Fibroblast of the conjunctiva (primary cell): ENCODE results near the gene IL21R.
"Not testable (repeated sequence)": the region's sequence is repeated elsewhere in the genome, so short reads cannot be mapped to it uniquely, and the experiment has no call there.

Experiments
- DNase-seq: peaks from one replicate; pipeline ENCODE4 v3.0.0-alpha.2; 2010; ENCODE audit warnings: low read depth

IL21R gene

GRCh38 chr16:27374804-27375425 lies 27.1 kb upstream of the IL21R start:
- peak; percentile 53 for DNase-seq

DNA sequence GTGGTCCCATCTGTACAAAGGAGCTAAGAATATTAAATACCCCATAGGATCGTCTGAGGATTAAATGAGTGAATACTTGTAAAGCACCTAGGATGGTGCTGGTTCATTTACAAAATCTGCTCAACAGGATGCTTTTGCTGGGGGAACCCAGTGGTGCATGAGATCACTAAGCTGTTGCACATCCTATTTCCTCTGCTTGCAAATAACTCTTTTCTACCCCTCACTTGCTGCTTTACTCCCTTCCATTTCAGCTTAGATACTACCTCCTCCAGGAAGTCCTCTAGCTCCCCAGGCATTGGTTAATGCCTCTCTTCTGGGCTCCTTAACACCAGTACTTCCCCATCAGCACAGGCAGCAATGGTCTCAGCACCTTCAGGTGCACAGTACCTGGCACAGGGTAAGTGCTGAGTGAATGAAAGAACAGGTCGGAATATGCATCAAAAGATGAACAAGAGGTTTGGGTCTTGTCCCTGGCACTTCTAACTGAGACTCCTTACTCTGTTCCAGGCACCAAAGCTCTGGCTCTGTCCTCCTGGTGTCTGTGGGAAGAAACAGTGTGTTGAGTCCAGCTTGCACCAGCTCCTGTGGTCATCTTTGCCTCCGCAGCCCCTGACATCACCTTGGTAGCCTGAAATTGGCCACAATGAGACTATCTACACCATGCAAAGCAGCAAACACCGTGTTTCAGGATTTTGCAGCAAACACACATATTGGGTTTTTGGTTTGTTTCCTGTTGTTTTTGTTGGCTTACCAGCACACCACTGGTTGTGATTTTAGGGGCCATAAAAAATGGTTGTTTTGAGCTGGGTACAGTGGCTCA lies 24.1 kb upstream of the IL21R start:
- DNase-seq, result no peak

DNA sequence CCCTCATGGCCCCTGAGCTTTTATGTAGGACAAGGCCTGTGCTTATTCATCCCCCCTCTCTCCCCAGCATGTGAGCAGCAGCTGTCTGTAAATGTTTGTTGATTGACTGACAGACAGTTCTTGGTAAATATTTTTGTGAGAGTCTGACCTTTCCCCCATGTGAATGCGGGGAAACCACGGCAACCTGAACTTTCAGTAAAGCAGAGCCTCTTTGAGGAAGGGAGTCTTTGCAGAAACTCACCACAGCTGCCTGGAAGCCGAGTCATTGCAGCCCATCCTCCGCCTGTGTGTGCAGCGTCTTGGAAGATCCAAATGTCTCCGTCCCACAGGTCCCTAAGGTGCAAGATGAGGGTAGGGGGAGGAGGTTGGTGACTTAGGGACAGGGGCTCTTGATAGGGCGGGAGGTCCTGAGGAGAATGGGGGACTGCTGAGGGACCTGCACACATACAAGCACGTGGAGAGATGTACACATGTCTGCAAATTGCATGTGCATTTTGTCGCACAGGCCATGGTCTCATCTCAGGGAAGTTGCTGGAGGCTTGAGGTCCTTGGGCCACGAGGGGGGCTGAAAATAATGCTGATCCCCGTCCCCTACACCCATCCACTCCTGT lies 23.0 kb upstream of the IL21R start:
- DNase-seq, result no peak

DNA sequence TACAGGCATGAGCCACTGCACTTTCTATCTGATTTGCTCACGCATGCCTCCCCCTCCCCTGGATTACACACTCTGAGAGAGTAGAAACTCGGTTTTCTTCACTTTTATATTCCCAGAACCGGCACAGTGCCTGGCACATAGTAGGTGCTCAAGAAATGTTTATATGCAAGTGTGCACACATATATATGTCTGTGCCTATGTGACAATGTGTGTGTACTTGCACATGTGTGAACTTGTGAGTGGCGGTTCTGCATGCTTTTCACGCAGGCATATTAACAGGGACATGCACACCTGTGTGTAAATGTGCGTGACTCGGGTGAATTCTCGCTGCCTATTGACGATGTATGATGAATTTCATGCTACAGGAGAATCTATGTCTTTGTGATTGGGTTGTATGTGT lies 22.1 kb upstream of the IL21R start:
- no peak for DNase-seq

DNA sequence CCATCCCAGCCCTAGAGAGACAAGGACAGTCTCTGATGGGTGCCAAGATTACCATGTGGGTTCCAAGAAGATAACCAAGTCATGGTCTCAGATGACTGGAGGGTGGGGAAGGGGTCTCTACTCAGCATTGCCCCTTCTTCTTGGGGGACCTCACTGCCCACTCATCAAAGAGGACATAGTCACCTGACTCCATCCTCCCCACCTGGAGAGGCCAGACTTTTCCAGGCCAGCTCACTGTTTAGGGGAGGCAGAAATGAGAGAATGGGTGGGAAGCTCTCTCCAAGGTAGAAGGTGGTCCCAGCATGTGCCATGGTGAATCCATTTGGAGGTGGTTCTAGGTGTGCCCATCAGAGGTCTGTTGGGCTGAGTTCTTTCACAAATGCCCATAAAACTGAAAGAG lies 20.7 kb upstream of the IL21R start:
- no peak for DNase-seq

DNA sequence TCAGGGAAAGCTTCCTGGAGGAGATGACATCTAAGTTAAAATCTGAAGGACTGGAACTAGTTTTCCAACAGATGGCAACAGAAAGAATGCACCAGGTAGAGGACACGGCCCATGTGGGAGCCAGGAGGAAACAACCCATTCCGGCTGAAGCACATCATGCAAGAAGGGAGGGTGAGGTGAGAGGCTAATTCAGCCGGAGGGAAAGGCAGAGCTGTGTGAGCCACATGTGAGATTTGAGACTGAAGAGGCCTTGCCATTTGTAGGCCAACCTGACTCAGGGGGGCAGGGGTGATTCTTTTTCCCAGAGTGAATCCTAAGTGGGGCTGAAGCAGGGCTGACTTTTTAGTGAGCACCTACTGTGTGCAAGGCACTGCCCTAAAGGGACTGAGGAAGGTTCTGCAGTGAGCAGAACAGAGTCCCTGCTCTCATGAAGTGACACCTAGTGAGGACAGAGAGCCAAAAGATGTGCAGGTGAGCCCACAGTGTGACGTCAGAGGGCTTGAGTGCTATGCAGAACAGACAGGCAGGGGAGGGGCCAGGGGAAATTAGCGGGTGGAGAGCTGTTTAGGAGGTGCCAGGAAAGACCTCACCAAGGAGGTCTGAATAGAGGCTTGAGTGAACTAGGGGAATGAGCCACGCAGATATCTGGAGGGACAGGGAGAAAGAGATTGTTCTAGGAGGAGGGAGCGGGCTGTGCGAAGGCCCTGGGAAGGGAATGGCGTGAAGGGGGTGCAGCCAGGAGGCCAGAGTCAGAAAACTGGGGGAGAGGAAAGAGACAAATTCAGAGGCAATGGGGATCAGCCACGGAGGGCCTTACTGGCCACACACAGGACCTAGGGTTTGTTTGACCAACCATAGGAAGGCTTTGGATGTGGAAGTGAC lies 19.8 kb upstream of the IL21R start:
- no peak for DNase-seq

- DNase-seq, result no peak
Measured at GRCh38 chr16:27383556-27384243, 18.3 kb upstream of the IL21R start.

- DNase-seq, result no peak
Measured at GRCh38 chr16:27384425-27384824, 17.5 kb upstream of the IL21R start.

GRCh38 chr16:27385398-27385797 lies 16.6 kb upstream of the IL21R start:
- no peak for DNase-seq

DNA sequence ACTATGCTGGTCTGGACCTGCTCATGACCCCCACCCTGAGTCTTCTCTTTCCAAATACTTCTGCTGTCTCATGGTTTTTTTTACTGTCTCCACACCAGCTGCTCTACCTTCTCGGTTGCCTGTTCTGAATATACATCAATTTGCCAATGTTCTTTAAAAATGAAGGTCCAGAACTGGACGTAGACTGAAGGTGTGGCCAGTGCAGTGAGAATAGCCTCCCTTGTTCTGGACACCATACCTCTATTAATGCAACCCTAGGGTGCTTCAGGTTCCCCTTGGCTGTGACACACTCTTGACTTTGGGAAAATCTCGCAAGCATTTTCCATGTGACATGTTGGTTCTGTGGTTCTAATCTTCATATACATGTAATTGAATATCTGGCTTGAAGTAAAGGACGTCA lies 15.3 kb upstream of the IL21R start:
- DNase-seq, result no peak

DNA sequence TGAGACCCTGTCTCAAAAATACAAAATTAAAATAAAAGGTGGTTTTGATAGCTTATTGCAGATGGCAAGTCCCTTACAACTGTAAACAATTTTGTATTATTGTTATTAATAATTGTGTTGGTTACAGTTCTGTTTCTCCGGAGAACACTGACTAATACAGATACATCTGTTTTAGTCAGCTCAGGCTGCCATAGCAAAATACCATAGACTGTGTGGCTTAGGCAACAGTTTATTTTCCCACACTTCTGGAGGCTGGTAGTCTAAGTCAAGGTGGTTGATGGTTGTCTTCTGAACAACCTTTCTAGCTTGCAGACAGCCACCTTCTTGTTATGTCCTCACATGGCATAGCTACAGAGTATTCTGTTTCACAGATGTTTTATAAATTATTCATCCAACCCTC lies 14.2 kb upstream of the IL21R start:
- DNase-seq, result no peak

DNA sequence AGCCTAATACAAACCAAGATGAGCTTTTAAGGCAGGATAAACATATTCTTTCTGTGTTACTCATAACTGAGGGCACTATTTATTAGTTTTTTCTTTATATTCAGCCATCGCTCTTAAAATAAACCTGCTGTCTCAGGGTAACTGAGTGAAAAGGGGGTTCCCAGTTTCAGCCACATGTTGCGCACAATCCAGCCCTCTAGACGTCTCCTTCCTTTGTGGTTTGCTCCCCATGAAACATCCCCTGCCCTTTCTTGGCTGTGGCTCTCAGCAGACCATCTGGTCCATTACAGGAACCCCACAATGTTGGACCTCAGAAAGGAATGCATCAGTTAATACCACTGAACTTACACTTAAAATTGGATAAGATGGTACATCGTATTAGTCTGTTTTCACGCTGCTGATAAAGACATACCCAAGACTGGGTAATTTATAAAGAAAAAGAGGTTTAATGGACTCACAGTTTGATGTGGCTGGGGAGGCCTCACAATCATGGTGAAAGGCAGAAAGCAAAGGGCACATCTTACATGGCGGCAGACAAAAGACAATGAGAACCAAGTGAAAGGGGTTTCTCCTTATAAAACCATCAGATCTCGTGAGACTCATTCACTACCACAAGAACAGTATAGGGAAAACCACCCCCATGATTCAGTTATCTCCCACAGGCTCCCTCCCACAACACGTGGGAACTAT lies 12.6 kb upstream of the IL21R start:
- no peak for DNase-seq

DNA sequence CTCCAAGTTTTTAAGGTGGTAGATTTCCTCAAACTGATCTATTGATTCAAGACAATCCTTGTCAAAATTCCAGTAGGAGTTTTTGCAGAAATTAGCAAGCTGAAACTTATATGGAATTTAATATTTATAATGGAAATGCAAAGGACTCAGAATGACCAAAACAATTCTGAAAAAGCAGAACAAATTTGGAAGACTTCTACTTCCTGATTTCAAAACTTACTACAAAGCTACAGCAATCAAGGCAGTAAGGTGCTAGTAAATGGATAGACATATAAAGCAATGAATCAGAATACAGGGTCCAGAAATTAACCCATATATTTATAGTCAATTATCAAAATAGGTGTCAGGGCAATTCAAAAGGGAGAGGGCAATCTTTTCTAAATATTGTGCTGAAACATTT lies 11.8 kb upstream of the IL21R start:
- DNase-seq, result no peak

- no peak for DNase-seq
Measured at GRCh38 chr16:27392671-27393070, 9.3 kb upstream of the IL21R start.

DNA sequence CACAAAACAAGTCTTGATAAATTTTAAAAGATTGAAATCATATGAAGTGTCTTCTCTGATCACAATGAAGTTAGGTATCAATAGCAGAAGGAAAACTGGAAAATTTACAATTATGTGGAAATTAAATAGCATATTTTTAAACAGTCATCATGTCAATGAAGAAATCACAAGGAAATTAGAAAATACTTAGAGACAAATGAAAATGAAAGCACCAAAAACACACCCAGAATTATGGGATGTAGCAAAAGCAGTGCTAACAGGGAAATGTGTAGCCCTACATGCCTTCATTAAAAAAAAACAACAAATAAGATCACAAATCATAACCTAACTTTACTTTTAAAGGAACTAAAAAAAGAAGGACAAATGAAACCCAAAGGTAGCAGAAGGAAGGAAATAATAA lies 7.5 kb upstream of the IL21R start:
- no peak for DNase-seq

- not testable (repeated sequence) for DNase-seq
Measured at GRCh38 chr16:27398341-27398893, 3.6 kb upstream of the IL21R start.

GRCh38 chr16:27398894-27399853 lies 2.8 kb upstream of the IL21R start:
- no peak for DNase-seq

DNA sequence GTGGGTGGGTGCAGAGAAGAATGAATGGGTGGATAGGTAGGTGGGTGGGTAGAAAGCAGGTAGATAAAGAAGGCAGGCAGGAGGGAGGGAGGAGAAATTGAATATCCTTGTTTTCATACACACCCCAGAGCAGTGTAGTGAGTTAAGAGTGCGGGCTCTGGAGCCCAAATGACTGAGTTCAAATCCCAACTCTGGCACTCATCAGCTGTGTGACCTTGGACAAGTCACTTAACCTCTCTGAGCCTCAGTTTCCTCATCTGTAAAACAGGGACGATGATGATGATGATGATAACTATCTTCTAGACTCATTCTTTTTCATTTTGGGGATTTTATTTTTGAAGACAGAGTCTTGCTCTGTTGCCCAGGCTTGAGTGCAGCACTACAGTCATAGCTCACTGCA lies 2.0 kb upstream of the IL21R start:
- no peak for DNase-seq

DNA sequence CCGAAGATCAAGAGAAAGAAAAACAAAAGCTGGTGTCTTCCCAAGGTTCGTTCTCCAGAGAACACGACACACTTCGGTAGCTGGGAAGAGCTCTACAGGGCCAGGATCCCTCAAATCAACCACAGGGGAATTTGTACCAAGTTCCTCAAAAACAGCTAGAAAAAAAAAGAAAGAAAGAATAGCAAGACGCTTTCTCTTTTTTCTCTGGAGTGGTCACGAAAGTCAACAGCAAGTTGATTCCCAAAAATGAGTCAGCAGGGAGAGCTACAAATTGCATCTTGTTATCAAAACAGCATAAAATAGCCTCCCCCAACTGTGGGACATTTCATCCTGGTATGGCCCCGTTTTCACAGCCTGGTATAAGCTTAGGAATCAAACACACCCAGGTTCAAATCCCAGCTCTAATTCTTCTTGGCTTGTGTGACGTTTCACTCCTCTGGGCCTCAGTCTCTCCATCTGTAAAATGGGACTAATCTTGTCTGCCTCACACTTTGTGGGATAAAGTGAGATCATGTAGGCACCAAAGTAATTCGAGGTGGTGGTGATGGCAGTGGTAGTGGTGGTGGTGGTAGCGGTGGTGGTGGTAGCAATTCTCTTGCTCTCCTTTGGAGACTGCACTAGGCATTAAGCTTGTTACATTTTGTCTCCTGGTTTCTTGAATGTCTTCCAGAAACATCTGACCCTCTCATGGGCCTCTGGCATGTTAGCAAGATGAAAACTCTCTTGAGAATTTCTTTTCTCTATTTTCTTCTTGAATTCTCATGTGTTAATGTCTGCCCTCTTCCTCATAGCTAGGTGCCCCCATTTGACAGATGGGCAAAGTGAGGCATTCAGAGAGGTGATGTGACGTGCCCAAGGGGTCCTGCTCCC lies 988 bp upstream of the IL21R start:
- no peak for DNase-seq
